ENCODE data around the gene NUDT8.
"Not testable (repeated sequence)": the region's sequence is repeated elsewhere in the genome, so short reads cannot be mapped to it uniquely, and the experiment has no call there.

- not testable (repeated sequence) for TF ChIP-seq RFX7 (CRISPR knock-in tag; IDR thresholded peaks at IDR 0.05); ATF3 (IDR thresholded peaks at IDR 0.05); ATF3 (CRISPR knock-in tag; conservative IDR thresholded peaks at IDR 0.05); ZFX (CRISPR knock-in tag; IDR thresholded peaks at IDR 0.05); SP2 (IDR thresholded peaks at IDR 0.05; ENCODE audit: extremely low read depth, low read depth, low read length, poor library complexity, severe bottlenecking); TEAD2 (tag; IDR thresholded peaks at IDR 0.05); CBX5 (IDR thresholded peaks at IDR 0.05; ENCODE audit: borderline replicate concordance, low read depth); THAP7 (CRISPR knock-in tag; IDR thresholded peaks at IDR 0.05)
These were observed 31.8 kb downstream of the NUDT8 start for GRCh38 chr11:67597963-67598362.

All from K562 (cell line).